ACHN (cell line): ENCODE data around the gene CREBL2.

ENCODE experiments used
- DNase-seq: peaks from one replicate; pipeline ENCODE4 v3.0.0-alpha.2; 2015
- in situ Hi-C: cut with HindIII; loops from 2 replicates; pipeline ENCODE4 v1.10.0; 2017; ENCODE audit warnings: low sequenced_read_pairs, low pct_ligation_motif_present, low pct_unique_long_range_greater_than_20kb

The CREBL2 gene

GRCh38 chr12:12660201-12660600 lies 48.5 kb downstream of the CREBL2 start:
- no peak for DNase-seq
- in situ Hi-C loops, result no loop called here

GRCh38 chr12:12661086-12661856 lies 49.6 kb downstream of the CREBL2 start:
- DNase-seq, result peak; percentile 69
- in situ Hi-C loops, result no loop called here

- no peak for DNase-seq
- in situ Hi-C loops, result no loop called here
Measured at GRCh38 chr12:12663644-12664294, 52.1 kb downstream of the CREBL2 start.

DNA sequence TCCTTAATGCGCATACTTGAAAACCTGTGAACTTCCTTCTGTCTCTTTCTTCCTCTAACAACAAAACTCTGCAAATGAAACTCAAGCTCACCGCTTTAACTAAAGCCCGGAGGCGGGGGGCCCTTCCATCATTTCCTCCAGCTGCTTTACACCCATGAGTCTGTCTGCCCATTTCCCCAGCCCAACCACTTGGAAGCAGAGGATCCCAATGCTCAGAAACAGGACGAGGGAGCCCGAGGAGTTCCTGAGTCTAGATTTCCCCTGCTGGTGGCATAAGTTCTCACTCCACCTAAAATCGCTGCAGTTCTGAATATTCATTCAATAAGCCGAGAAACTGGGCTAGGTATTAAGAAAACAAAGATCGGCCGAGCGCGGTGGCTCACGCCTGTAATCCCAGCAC lies 53.5 kb downstream of the CREBL2 start:
- DNase-seq, result no peak
- in situ Hi-C loops, result no loop called here

- in situ Hi-C loops, result no loop called here
- peak; percentile 52 for DNase-seq
Measured at GRCh38 chr12:12668005-12668404, 56.3 kb downstream of the CREBL2 start.

DNA sequence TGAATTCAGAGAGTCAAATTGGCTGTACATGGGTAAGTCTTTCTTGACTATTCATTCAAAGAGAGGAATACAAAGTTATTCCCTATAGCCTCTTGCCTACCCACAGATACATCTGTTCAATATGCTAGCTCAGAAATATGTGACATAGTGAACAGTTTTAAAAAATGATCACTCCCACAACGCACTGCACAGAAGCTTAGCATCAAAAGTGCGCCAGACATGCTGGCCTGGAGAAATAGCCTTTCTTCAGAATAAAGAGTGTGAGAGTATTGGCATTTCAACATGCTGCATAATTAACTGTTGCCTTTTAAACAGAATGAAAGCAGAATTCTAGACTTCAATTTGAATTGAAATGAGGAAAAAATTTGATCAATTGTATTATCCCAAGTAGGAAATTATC lies 57.3 kb downstream of the CREBL2 start:
- DNase-seq, result no peak
- in situ Hi-C loops, result no loop called here

- peak; percentile 85 for DNase-seq
- in situ Hi-C loops, result no loop called here
Measured at GRCh38 chr12:12671850-12672660, 60.4 kb downstream of the CREBL2 start.

DNA sequence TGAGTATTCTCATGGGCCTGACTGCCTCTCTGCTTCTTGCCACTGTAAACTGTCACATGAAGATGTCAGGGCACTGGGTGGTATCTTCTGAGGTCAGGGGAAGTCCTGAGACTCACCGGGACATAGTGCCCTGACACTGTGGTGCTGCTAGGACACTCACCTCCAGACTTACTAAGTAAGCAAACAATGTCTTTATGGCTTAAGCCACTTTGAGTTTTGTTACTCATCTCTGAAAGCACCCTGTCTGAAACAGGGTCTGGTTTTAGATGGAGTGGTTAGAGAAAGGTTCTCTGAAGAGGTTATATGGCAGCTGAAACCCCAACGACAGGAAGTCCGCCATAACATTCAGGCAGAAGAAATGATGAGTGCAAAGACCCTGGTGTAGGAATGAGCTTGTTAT lies 61.6 kb downstream of the CREBL2 start:
- in situ Hi-C loops, result no loop called here
- no peak for DNase-seq

DNA sequence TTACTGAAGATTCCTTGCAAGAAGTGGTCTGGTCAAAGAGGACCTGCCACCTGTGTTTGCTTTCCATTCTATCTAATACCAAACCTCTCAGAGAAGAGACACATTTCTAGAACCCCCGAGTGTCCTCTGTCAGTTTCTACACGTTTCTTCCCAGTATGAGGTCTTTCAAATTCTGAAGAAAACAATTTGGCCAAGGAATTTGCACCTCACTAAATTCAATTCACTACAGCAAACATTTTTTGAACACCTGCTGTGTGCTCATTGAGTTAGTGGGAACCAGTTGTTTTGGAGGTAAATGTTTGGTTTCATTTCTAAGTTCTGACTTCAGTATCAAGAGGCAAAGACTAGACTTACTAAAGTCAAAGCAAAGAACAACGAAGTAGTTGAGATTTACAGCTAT lies 64.9 kb downstream of the CREBL2 start:
- in situ Hi-C loops, result no loop called here
- no peak for DNase-seq

- in situ Hi-C loops, result no loop called here
- no peak for DNase-seq
Measured at GRCh38 chr12:12681061-12681765, 69.5 kb downstream of the CREBL2 start.

DNA sequence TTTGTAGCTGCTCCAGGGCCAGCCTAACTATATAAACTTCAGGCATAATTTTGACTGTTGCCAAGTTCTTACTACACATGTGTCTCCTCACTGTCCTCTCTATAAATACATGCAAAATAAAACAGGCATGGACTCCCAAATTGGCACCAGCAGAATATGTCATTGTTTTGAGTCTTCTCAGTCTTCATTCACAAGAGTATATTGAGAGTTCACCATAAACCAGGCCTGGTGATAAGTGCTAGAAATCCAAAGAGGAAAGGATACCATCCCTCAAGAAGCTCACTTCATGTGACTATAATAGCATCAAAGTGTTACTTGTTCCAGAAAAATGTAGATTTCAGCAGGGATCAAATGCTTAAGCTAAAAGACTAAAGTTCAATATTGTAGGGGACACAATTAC lies 70.6 kb downstream of the CREBL2 start:
- in situ Hi-C loops, result no loop called here
- DNase-seq, result no peak

- in situ Hi-C loops, result no loop called here
- DNase-seq, result no peak
Measured at GRCh38 chr12:12683136-12683697, 71.5 kb downstream of the CREBL2 start.

GRCh38 chr12:12683725-12684124 lies 72.0 kb downstream of the CREBL2 start:
- in situ Hi-C loops, result no loop called here
- no peak for DNase-seq

GRCh38 chr12:12684375-12685106 lies 72.9 kb downstream of the CREBL2 start:
- in situ Hi-C loops, result no loop called here
- DNase-seq, result peak; percentile 61

- DNase-seq, result no peak
- in situ Hi-C loops, result no loop called here
Measured at GRCh38 chr12:12685305-12685704, 73.6 kb downstream of the CREBL2 start.

- DNase-seq, result no peak
- in situ Hi-C loops, result no loop called here
Measured at GRCh38 chr12:12686472-12686871, 74.8 kb downstream of the CREBL2 start.

DNA sequence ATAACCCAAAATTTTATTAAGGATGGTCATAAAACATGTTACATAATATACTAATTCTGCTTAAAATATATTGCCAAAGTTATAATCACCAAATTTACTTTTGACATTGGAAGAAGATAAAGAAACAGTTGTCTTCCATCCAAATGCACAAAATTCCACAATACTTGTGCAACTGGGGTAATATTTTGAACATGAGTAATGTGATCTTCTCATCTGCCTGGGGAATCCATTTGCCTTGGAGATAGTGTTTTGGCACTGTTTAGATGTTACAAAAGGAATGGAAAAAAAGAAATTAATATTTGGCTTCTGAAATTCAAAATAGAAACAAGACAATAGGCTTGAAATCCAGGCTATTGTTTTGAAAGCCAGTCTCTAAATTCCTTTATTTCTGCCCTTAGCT lies 75.2 kb downstream of the CREBL2 start:
- in situ Hi-C loops, result no loop called here
- no peak for DNase-seq
